ENCODE data around the gene OR51V1.

DNA sequence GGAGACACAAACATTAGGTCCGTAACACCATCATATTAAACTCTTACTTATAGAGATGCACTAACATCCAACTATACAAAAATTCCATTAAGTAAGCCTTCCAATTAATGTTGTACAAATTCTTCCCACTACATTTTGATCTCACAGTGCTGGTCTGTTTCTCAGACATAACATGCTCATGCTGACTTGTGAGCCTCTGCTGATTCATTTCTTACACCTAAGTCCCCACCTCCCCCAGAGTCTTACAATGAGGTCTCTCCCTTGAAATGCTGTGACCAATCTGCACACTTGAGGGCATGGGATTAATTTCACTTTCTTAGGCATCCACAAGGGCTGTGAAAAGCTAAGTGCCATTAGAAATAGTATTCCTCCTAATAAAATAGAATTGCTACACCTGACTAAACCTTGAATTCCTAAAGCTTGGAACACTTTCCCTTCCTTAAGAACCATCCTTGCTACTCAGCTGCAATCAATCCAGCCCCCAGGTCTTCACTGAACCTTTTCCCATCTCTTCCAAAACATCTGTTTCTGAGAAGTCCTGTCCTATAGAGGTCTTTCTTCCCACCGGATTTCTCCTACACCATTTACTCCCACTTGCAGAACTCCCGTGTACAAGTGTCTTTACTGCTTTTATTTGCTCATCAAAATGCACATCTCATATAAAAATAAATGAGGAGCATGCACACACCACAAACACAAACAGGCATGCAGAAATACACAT, 47.1 kb upstream of the OR51V1 start:
- no peak for TF ChIP-seq USF1 (CRISPR knock-in tag; IDR thresholded peaks at IDR 0.05)
- no peak for TF ChIP-seq ESRRA (CRISPR knock-in tag; IDR thresholded peaks at IDR 0.05; ENCODE audit: borderline replicate concordance)
- TF ChIP-seq, protein P1, sequence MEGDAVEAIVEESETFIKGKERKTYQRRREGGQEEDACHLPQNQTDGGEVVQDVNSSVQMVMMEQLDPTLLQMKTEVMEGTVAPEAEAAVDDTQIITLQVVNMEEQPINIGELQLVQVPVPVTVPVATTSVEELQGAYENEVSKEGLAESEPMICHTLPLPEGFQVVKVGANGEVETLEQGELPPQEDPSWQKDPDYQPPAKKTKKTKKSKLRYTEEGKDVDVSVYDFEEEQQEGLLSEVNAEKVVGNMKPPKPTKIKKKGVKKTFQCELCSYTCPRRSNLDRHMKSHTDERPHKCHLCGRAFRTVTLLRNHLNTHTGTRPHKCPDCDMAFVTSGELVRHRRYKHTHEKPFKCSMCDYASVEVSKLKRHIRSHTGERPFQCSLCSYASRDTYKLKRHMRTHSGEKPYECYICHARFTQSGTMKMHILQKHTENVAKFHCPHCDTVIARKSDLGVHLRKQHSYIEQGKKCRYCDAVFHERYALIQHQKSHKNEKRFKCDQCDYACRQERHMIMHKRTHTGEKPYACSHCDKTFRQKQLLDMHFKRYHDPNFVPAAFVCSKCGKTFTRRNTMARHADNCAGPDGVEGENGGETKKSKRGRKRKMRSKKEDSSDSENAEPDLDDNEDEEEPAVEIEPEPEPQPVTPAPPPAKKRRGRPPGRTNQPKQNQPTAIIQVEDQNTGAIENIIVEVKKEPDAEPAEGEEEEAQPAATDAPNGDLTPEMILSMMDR (IDR thresholded peaks at IDR 0.05) = no peak
- TF ChIP-seq, protein P2, sequence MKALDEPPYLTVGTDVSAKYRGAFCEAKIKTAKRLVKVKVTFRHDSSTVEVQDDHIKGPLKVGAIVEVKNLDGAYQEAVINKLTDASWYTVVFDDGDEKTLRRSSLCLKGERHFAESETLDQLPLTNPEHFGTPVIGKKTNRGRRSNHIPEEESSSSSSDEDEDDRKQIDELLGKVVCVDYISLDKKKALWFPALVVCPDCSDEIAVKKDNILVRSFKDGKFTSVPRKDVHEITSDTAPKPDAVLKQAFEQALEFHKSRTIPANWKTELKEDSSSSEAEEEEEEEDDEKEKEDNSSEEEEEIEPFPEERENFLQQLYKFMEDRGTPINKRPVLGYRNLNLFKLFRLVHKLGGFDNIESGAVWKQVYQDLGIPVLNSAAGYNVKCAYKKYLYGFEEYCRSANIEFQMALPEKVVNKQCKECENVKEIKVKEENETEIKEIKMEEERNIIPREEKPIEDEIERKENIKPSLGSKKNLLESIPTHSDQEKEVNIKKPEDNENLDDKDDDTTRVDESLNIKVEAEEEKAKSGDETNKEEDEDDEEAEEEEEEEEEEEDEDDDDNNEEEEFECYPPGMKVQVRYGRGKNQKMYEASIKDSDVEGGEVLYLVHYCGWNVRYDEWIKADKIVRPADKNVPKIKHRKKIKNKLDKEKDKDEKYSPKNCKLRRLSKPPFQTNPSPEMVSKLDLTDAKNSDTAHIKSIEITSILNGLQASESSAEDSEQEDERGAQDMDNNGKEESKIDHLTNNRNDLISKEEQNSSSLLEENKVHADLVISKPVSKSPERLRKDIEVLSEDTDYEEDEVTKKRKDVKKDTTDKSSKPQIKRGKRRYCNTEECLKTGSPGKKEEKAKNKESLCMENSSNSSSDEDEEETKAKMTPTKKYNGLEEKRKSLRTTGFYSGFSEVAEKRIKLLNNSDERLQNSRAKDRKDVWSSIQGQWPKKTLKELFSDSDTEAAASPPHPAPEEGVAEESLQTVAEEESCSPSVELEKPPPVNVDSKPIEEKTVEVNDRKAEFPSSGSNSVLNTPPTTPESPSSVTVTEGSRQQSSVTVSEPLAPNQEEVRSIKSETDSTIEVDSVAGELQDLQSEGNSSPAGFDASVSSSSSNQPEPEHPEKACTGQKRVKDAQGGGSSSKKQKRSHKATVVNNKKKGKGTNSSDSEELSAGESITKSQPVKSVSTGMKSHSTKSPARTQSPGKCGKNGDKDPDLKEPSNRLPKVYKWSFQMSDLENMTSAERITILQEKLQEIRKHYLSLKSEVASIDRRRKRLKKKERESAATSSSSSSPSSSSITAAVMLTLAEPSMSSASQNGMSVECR (CRISPR knock-in tag; IDR thresholded peaks at IDR 0.05; ENCODE audit: borderline replicate concordance) = no peak
- no peak for TF ChIP-seq ZMAT4 (CRISPR knock-in tag; IDR thresholded peaks at IDR 0.05)

Data from WTC11 (cell line).